Measurements from ENCODE around the gene DCAF15.

Gene DCAF15

DNA sequence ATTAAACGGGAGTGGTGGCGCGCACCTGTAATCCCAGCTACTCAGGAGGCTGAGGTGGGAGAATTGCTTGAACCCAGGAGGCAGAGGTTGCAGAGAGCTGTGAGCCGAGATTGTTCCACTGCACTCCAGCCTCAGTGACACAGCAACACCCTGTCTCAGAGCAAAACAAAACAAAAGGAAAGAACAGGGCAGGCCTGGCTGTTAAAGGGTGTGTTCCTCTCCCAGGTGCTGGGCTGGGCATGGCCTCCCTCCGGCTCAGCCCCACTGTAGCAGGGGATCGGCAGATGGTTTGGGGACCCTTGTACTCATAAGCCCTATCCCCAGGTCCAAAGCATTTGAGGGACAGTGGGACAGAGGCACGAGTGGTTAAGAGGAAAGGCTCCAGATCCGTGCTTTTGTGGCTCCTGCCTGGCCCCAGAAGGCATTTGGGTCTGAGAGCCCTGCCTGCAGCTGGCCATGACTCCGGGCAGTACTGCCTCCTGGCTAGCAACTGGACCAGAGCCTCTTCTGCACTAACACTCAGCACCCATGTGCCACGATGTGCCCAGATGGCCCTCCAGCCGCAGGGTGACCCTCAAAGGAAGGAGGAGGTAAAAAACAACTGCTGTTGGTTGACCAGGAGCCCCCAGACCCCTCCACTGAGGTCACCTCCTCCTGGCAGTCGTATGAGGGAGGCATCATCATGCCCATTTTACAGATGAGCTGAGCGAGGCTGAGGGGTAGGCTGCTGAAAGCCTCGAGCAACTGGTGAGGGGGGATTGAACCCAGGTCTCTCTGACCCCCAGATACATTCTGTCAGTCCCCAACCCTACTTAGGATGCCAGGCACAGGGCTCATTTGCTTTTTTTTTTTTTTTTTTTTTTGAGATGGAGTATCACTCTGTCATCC, 43.8 kb downstream of the DCAF15 start:
- no peak for DNase-seq

DNA sequence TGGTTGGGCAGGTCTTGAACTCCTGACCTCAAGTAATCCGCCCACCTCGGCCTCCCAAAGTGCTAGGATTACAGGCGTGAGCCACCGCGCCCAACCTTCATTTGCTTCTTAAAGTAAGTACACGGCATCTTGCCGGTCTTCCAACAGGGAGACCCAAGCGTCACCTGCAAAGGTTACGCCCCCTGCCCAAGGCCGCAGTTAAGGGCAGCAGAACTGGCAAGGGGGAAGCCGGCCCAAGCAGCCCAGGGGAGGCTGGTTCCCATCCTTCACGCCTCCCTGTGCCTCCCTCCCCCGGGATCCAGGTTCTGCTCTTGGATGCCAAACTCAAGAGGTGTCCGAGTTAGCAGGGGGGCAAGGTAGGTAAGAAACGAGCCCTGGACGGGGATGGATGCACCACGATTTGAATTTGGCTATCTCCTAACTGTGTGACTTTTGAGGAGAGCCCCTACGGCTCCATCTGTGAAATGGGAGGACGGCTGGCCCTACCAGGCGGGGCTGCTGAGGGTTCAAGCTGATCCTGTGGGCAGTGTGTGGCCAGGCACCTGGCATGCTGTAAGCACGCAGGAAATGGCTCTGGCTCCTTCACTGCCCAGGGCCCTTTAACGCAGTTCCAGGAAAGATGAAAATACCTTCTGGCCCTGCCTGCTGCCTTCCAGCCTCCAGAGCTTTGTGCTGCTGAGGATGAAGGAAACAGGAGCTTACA, 44.8 kb downstream of the DCAF15 start:
- no peak for DNase-seq

DNA sequence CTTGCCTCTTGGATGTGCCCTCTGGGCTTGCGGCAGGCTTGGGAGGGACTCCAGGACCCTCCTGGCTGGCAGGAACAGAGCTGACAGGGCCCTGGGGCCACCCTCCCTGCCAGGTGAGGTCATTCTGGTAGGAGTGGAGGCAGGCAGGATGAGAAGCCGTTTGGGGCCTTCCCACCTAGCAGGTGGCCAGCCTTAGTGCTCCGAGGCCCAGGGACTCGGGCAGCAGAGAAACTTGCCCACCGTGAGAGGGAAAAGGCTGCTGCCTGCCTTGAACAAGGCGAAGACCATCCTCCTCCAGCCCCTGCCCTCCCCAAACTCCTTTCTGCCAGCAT, 45.3 kb downstream of the DCAF15 start:
- DNase-seq, result no peak

DNA sequence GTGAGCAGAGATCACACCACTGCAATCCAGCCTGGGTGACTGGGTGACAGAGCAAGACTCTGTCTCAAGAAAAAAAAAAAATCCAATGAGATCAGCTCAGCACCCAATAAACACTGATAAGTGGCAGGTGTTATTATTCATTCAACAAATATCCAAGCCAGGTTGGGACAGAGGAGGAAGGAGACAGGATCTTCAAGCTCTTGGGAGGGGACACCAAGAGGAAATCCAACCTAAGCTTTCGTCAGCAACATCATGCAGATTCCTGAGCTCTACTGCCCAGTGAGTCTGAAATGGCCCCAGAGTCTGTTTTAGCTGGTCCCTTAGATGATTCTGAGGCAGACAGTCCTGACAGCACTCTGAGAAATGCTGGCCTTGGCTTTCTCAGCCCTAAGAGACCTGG, 46.1 kb downstream of the DCAF15 start:
- no peak for DNase-seq

DNA sequence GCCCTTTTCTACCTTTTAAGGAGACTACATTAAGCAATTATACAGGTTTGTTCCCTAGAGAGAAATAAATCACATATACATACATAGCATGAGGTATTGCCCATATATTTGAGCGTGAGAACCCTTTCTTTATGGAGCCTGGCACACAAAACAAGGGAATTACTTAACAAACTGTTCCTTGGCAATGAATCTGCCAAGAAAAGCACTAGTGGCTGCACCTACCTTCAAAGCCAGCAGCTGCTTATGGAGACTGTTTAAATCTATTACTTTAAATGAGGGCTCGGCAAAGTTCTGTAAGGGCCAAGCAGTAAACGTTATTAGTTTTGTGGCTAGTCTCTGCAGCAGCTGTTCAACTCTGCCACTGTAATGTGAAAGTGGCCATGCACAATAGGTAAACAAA, 46.8 kb downstream of the DCAF15 start:
- no peak for DNase-seq

DNA sequence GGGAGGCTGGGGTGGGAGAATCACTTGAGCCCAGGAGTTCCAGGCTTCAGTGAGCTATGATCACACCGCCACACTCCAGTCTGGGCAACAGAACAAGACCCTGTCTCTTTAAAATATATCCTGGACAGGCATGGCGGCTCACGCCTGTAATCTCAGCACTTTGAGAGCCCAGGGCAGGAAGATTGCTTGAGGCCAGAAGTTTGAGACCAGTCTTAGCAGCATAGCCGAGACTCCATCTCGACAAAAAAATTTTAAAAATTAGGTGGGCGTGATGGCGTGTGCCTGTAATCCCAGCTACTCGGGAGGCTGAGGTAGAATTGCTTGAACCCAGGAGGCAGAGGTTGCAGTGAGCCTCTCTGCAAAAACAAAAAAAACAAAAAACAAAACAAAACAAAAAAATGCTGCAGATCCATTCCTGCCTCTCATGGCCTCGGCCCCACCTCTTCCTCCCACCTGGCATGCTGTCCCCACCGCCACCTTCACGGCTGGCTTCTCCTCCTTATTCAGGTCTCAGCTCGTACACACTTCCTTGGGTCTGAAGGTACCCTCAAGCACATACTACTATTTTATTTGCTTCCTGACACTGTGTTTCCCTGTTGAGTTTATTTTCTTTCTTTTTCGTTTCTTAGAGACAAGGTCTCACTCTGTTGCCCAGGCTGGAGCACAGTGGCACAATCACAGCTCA, 48.5 kb downstream of the DCAF15 start:
- DNase-seq, result no peak

DNA sequence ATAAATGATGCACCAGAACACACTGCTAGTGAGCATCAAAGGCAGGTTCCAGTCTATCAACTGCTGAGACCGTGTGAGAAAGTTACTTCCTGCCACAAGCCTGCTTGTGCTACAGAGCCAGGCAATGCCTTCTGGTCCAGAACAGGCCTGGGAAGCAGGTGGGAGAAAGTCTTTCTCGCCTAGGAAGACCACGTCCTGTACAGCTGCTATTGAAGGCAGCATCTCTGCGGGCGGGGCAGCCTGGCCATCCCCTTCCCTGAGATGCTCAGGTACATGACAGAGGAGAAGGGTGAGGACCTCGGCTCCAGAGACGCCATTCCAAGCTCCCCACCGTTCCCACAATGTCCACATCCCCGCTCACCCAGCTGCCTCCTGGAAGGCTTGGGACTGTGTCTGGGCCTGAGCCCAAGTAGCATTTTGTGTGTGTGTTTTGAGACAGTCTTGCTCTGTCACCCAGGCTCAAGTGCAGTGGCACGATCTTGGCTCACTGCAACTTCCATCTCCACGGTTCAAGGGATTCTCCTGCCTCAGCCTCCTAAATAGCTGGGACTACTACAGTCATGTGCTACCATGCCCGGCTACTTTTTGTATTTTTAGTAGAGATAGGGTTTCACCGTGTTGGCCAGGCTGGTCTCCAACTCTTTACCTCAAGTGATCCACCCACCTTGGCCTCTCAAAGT, 50.4 kb downstream of the DCAF15 start:
- no peak for DNase-seq

DNA sequence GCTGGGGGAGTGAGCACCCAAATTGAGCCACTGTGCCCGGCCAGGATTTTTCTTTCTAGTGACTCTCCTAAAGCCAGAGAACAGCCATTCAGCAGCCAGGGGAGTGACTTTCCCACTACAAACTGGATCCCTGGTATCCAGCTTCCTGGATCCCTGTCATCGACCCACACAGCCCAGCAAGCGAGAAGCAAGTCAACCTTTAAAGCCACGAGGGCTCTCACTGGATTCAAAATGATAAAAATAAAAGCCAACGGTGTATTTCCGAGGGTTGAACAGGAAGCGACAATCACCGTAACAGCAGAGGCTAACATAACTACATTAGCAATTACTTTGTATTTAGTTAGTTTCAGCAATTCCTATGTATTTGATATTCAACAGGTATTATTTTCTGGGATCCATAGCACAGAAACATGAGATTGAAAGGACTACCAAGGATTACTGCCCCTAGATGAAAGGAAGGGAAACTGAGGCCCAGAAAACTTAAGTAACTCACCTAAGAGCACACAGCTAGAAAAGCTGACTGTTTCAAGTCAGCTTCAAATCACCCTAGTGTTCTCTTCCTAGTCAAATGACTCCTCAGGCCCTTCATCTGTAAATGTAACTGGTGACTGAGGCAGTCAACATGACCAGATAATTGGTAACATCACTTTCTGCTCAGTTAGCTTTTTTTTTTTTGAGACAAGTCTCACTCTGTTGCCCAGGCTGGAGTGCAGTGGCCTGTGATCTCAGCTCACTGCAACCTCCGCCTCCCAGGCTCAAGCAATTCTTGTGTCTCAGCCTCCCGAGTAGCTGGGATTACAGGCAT, 51.1 kb downstream of the DCAF15 start:
- no peak for DNase-seq

DNA sequence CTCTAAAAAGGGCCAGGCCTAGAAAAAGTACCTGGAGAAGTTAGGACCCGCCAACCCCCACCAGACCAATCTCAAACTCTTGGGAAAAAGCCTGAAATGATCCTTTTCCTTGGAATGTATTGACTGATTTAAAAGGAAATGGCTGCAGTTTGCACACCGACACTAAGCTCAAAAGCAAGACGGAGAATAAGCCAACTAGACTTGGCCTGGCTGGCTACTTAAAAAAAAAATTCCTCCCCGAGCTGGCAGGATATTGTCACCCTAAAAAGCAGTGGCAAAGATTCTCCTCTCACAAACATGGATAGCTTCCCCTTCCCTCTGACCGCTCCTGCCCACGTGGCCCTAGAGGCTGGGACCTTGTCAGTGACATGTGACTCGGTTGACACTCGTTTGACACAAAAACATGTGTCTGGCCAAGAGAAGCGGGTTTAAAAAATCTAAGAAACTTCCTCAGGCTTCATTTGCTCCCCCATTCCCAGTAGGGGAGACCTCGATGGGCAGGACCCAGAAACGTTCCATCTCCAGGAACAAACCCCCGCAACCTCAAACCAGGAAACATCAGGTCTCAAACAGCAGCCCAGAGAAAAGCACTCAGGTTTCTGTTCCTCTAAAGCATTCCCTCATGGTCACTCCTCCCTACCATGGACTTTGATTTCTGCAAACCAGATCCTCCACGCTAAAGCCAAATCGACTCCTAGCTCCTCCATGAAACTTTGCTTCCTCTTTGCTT, 52.5 kb downstream of the DCAF15 start:
- DNase-seq, result no peak

DNA sequence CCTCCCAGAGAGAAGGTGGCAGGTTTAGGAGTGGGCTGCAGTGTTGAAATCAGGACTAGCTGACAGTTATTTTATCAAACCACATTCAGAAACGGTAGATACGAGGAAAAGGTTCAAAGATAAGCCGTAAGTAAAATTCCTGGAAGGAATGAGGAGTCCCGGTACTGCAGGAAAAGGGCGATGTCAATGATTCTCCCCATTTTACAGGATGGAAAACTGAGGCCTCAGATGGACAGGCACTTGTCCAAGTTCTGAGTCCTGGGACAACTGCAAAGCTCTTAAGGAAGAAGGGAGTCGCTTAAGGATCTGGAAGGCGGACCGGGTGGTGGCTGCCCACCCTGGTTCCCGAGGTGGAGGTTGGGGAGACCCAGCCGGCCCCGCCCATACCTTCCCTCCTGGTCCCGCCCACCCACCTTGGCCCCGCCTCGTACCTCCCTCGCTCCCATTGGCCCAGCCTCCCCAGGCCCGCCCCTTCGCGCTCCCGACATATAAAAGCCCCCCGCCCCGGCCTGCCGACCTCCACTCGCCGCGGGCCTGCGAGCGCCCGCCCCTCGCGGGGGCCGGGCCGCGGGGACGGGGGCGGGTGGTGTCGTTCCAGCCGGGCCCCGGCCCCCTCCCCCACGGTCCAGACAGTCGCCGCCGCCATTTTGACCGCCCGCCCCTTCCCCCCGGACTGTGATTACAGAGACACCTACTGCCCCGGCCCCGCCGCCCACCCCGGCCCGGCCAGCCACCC, 53.2 kb downstream of the DCAF15 start:
- peak; percentile 89 for DNase-seq

DNA sequence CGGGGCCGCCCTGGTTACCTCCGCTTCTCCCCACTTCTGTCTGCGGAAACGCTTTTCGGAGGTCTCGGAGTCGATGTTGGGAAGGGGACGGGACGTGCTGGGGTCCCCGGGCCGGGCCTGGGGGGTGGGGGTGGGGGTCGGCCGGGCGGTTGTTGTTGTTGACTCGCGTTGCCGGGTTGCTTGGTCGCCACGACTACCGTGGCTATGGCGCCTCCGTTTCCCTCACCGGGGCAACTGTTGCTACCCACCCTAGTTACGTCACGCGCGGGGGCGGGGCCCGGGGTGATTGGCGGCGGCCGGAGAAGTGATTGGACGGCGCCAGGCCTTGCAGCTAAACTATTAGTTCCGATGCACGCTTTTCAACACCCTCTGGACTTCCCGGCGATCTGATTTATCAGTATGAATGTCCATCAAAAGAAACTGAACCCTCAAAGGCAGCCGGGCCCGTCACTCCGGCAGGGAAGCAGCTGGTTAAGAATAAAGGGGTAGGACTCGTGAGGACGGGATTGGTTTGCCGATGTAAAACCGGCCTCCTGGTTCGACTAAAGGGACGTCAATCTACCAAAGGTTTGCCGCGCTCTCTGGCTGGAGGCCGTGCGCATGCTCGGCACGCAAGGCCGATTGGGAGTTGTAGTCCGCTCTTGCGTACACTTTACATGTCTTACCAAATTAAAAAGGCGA, 53.9 kb downstream of the DCAF15 start, which contains the start of gene RFX1:
Gene RFX1, minus strand, starts transcription at position 236 of the 681 bp plus-strand sequence. CDS start 12,477 bp downstream, outside the sequence.
- DNase-seq, result peak; percentile 100

DNA sequence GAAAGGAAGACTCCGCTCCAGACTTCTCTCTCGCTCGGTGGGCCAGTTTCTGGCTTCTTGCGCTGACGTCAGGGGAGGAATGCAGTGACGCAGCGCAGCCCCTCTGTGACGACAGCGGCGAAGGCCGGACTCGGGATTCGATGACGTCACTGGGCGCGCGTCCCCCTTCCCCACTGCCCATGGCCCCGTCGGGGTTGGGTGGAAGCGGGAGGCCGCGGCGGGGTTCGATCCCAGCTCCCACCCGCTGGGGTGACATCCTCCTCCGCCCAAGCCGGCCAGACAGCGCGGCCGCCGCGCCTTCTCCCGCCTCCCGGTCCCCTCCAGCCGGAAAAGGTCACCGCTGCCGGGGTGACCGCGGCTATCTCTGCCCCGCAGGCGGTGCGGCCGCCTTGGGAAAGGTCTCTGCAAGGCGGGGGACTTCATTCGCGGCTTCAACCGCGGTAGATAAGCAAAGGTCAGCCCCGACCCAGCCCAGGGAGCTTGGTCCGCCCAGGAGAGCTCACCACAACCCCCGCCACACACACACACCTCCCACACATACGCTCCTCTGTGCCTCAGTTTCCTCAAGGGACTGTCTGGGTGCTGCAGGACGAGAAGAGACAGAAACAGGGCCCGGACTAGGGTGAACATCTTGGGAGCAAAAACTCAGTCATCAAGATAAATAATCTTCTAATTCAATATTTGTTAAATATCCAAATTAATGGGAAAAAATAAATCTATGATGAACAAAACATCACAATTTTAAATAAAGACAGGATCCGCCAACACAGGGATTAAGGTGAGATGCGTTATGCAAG, 54.7 kb downstream of the DCAF15 start:
- DNase-seq, result no peak

Measured in stimulated activated naive CD4-positive, alpha-beta T cell treated with Interleukin-2 at 50 U/mL for 16 hours (primary cell).